Kidney (tissue), 14 donors: ENCODE results near the gene TTC7B. TPM values are rescaled to one million over a fixed set of nuclear protein-coding genes. Genes with fewer than 3 reads are reported as not detected.

ENCODE experiments used
- DNase-seq, 5 donors: peaks; one replicate each; pipeline ENCODE4 v3.0.0-alpha.2; 2013 to 2020
- FAIRE-seq: peaks from 2 replicates; lab custom pipeline; 2012; peaks lifted over from hg19 to GRCh38; lab: Jason Lieb, UNC
- H3K27ac ChIP-seq, 2 donors: one replicate each; pipeline ENCODE4 v1.7.0; 2013; ENCODE audit warnings: low read depth in 2 of 2, low read length in 2 of 2, inconsistent platforms in 1 of 2
- H3K27me3 ChIP-seq: one replicate; pipeline ENCODE4 v1.7.1; 2013; ENCODE audit warnings: low read length, inconsistent platforms; ENCODE audit not compliant: control insufficient read depth, insufficient read depth
- H3K36me3 ChIP-seq, 3 donors: one replicate each; pipeline versions ENCODE4 v1.7.0 to v1.7.1; 2013; ENCODE audit warnings: low read length in 3 of 3, control low read depth in 1 of 3, inconsistent platforms in 1 of 3; ENCODE audit not compliant: insufficient read depth in 3 of 3, control insufficient read depth in 2 of 3
- H3K4me1 ChIP-seq, 3 donors: one replicate each; pipeline versions ENCODE4 v1.7.0 to v1.7.1; 2013; ENCODE audit warnings: low read length in 3 of 3, inconsistent platforms in 1 of 3, low read depth in 1 of 3; ENCODE audit not compliant: control insufficient read depth in 2 of 3, insufficient read depth in 2 of 3
- H3K4me3 ChIP-seq, 3 donors: one replicate each; pipeline versions ENCODE4 v1.7.0 to v1.8.1; 2013; ENCODE audit warnings: low read length in 3 of 3, control low read depth in 1 of 3, inconsistent platforms in 1 of 3
- H3K9ac ChIP-seq, 3 donors: one replicate each; pipeline versions ENCODE4 v1.7.0 to v1.7.1; 2013; ENCODE audit warnings: low read length in 3 of 3, control low read depth in 1 of 3, inconsistent platforms in 1 of 3
- H3K9me3 ChIP-seq, 3 donors: one replicate each; pipeline versions ENCODE4 v1.7.0 to v1.7.1; 2013; ENCODE audit warnings: low read length in 3 of 3, control low read depth in 1 of 3, inconsistent platforms in 1 of 3; ENCODE audit not compliant: control insufficient read depth in 2 of 3, insufficient read depth in 1 of 3
- CTCF ChIP-seq: IDR thresholded peaks from 3 replicates; pipeline ENCODE4 v1.5.1; 2012; ENCODE audit warnings: mild to moderate bottlenecking, moderate library complexity, borderline replicate concordance; ENCODE audit not compliant: insufficient read depth; ENCODE audit errors: extremely low read depth
- intact Hi-C: fragments of 100-400 bp; cut with DNase I; formaldehyde crosslinking; loops from one replicate; pipeline ENCODE4 v1.11.1; 2022
- polyA plus RNA-seq: library from polyadenylated mRNA; stranded (reverse); fragments of 350-450 nt; fragmentation: Illumina TruSeq; extraction: RNeasy Lipid Tissue Mini Kit (QIAGEN cat#74804); gene quantifications from one replicate; pipeline ENCODE4 v1.2.3, GENCODE V29; 2014; ENCODE audit warnings: low read depth, low replicate concordance; ENCODE audit not compliant: insufficient read depth
- total RNA-seq: library from RNA; stranded (reverse); fragmentation: NEBNext Ultra II Directional; extraction: Animal tissue kit (Norgen Biotek cat#: 25700); gene quantifications from one replicate; pipeline ENCODE4 v1.2.1, GENCODE V29; 2021
- donor health status: control.
- donor health status: control.
- donor health status: control.
- donor health status: control.
- donor health status: control.
- donor health status: DM: yes; HTN: yes; CAD: no.
- donor health status: Normal renal cell carcinoma (clear cell type).

The TTC7B gene
- total and polyA plus RNA-seq, 2 donors from 2014 or later: 23.4 to 48.3 TPM

GRCh38 chr14:90499121-90499520 lies 317.1 kb downstream of the TTC7B start:
- Histone ChIP-seq H3K27ac (no peak overlapping the region), H3K27me3 (no peaks in the 10 kb centered on the region), H3K36me3 (no peaks in the 10 kb centered on the region), H3K9me3 (no peaks in the 10 kb centered on the region), H3K4me1 (peaks cover 0 to 18% (median 13%) of the 10 kb centered on the region in 3 donors), H3K4me3 (no peak overlapping the region), H3K9ac (no peak overlapping the region)
- no peak for FAIRE-seq
- intact Hi-C loops: no loop called here
- no peak for TF ChIP-seq CTCF
- DNase-seq: no peak

- no peak for FAIRE-seq
- no peaks in the 10 kb centered on the region for H3K9me3 ChIP-seq
Measured at GRCh38 chr14:90498198-90498597, 318.0 kb downstream of the TTC7B start.

DNA sequence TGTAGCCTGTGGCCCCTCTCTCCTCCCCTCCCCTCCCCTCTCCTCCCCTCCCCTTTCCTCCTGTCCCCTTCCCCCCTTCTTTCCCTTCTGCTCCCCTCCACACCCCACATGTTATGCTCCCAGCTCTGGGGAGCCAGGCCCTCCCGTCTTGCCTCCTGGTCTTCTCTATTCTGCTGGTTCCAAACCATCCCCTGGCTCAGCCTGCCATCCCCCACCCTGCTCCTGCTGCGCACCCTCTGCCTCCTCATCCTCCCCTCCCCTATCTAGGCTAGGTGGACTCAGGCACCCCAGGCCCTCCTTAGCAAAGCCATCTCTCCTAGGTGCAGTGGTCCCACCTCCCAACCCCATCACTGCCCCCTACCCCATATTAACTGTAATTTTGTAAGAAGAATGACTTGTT lies 319.9 kb downstream of the TTC7B start:
- DNase-seq: no peak
- FAIRE-seq: no peak
- Histone ChIP-seq H3K9ac (no peak overlapping the region), H3K4me1 (peaks cover 0 to 10% (median 4%) of the 10 kb centered on the region in 3 donors), H3K9me3 (no peaks in the 10 kb centered on the region), H3K27ac (no peak overlapping the region), H3K27me3 (no peaks in the 10 kb centered on the region), H3K4me3 (no peak overlapping the region), H3K36me3 (no peaks in the 10 kb centered on the region)
- TF ChIP-seq CTCF: no peak
- intact Hi-C loops: no loop called here

More at GRCh38 chr14:90498198-90498597, 318.0 kb downstream of the TTC7B start:
- Histone ChIP-seq H3K4me3 (no peak overlapping the region), H3K4me1 (peaks cover 0 to 13% (median 9%) of the 10 kb centered on the region in 3 donors), H3K27me3 (no peaks in the 10 kb centered on the region), H3K9ac (no peak overlapping the region), H3K36me3 (no peaks in the 10 kb centered on the region), H3K27ac (no peak overlapping the region)
- no peak for TF ChIP-seq CTCF
- no peak for DNase-seq
- intact Hi-C loops: no loop called here
